Keratinocyte (primary cell): Measurements from ENCODE around the gene TMEM109.

Experiments used
- EZH2 ChIP-seq: IDR thresholded peaks from one replicate; pipeline ENCODE4 v1.6.1; 2012; ENCODE audit warnings: inconsistent platforms, mild to moderate bottlenecking, low read length, moderate library complexity
- TF ChIP-seq, protein P1 (sequence below), 3 experiments: IDR thresholded peaks in 1 of 3; conservative IDR thresholded peaks in 1 of 3; optimal IDR thresholded peaks in 1 of 3; 2 replicates in 2 of 3; 3 replicates in 1 of 3; pipeline versions ENCODE3 to v1.5.1; 2011; ENCODE audit warnings: low read length in 3 of 3, mild to moderate bottlenecking in 3 of 3, moderate library complexity in 2 of 3, control low read depth in 1 of 3, inconsistent platforms in 1 of 3; ENCODE audit not compliant: insufficient read depth in 2 of 3; ENCODE audit errors: extremely low read depth in 1 of 3

DNA sequence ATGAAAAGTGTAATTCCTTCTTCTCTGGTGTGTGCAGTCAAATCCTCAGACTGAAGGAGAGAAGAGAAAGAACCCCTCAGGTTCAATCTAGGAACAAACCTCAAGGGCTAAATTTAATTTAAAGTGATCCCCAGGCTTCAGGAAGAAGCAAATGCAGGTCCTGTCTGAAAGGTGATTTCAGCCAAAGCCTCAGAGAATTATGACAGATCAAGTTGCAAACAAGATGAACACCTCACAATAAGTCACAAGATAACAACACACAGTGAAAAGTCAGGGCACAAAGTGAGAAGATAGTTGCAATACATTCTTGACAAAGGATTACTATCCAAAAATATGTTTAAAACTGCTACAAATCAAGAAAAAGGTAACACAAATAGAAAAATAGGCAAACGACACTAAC lies 34.9 kb upstream of the TMEM109 start:
- TF ChIP-seq, protein P1, sequence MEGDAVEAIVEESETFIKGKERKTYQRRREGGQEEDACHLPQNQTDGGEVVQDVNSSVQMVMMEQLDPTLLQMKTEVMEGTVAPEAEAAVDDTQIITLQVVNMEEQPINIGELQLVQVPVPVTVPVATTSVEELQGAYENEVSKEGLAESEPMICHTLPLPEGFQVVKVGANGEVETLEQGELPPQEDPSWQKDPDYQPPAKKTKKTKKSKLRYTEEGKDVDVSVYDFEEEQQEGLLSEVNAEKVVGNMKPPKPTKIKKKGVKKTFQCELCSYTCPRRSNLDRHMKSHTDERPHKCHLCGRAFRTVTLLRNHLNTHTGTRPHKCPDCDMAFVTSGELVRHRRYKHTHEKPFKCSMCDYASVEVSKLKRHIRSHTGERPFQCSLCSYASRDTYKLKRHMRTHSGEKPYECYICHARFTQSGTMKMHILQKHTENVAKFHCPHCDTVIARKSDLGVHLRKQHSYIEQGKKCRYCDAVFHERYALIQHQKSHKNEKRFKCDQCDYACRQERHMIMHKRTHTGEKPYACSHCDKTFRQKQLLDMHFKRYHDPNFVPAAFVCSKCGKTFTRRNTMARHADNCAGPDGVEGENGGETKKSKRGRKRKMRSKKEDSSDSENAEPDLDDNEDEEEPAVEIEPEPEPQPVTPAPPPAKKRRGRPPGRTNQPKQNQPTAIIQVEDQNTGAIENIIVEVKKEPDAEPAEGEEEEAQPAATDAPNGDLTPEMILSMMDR (optimal IDR thresholded peaks at IDR 0.05 in 1 of 3, IDR thresholded peaks at IDR 0.05 in 1 of 3, conservative IDR thresholded peaks at IDR 0.05 in 1 of 3; ENCODE audit: extremely low read depth in 1 of 3, insufficient read depth in 2 of 3, low read length in 3 of 3): no peak
- TF ChIP-seq EZH2: no peak
